T-helper 1 cell treated with Interleukin-12 subunit alpha and Interleukin-12 subunit beta and Interleukin-4 antibody, amounts not matched to agents 30 μg/mL and 1 μg/mL, for 36 hours (primary cell): ENCODE measurements around the gene WDR83.
"Not testable (repeated sequence)": the region's sequence is repeated elsewhere in the genome, so short reads cannot be mapped to it uniquely, and the experiment has no call there.

Experiments used
- H3K27ac Mint-ChIP-seq: one replicate; pipeline ENCODE4 v1.8.0; 2021; ENCODE audit warnings: mild to moderate bottlenecking, mixed read lengths
- H3K27me3 Mint-ChIP-seq: one replicate; pipeline ENCODE4 v1.8.0; 2021; ENCODE audit warnings: low read depth, mixed read lengths
- H3K36me3 Mint-ChIP-seq: one replicate; pipeline ENCODE4 v1.8.0; 2021; ENCODE audit warnings: low read depth, mixed read lengths
- H3K4me1 Mint-ChIP-seq: one replicate; pipeline ENCODE4 v1.8.0; 2021; ENCODE audit warnings: low read depth, mixed read lengths
- H3K4me3 Mint-ChIP-seq: one replicate; pipeline ENCODE4 v1.8.0; 2021; ENCODE audit warnings: mild to moderate bottlenecking, moderate library complexity, mixed read lengths
- H3K9me3 Mint-ChIP-seq: one replicate; pipeline ENCODE4 v1.8.0; 2021; ENCODE audit warnings: mixed read lengths

The WDR83 gene

GRCh38 chr19:12666265-12667048 is at the start of gene WDR83, which contains the start of gene MAN2B1:
Gene WDR83 (plus strand): TSS chr19:12666807. CDS start chr19:12669791, 2,984 bp downstream.
Gene MAN2B1 (minus strand): TSS chr19:12666742. CDS start chr19:12666701, 41 bp downstream.
- Mint-ChIP-seq H3K4me1 (peaks cover 27% of the 10 kb centered on the region), H3K4me3 (peak within 1 kb of the TSS; percentile 92), H3K27ac (peak within 1 kb of the TSS; percentile 88), H3K36me3 (peaks cover 18% of the 10 kb centered on the region), H3K9me3 (no peaks in the 10 kb centered on the region), H3K27me3 (no peaks in the 10 kb centered on the region)

- no peak overlapping the region for H3K27ac Mint-ChIP-seq
- H3K4me1 Mint-ChIP-seq: peaks cover 21% of the 10 kb centered on the region
- no peak overlapping the region for H3K4me3 Mint-ChIP-seq
- peaks cover 49% of the 10 kb centered on the region for H3K36me3 Mint-ChIP-seq
- H3K9me3 Mint-ChIP-seq: peaks cover 4% of the 10 kb centered on the region
- H3K27me3 Mint-ChIP-seq: no peaks in the 10 kb centered on the region
Observed at GRCh38 chr19:12617646-12618045, 49.0 kb upstream of the WDR83 start.

GRCh38 chr19:12621253-12622024 is 45.2 kb upstream of the WDR83 start:
- not testable (repeated sequence) for H3K4me1 Mint-ChIP-seq, H3K27me3 Mint-ChIP-seq, H3K9me3 Mint-ChIP-seq, H3K27ac Mint-ChIP-seq, H3K4me3 Mint-ChIP-seq
- peaks cover 47% of the 10 kb centered on the region for H3K36me3 Mint-ChIP-seq

- Mint-ChIP-seq H3K9me3 (peaks cover 22% of the 10 kb centered on the region), H3K36me3 (peaks cover 56% of the 10 kb centered on the region), H3K4me3 (no peak overlapping the region), H3K4me1 (peaks cover 4% of the 10 kb centered on the region), H3K27ac (no peak overlapping the region), H3K27me3 (no peaks in the 10 kb centered on the region)
Observed at GRCh38 chr19:12623361-12624031, 43.1 kb upstream of the WDR83 start.

GRCh38 chr19:12626958-12627357 is 39.6 kb upstream of the WDR83 start:
- Mint-ChIP-seq H3K27me3 (no peaks in the 10 kb centered on the region), H3K27ac (no peak overlapping the region), H3K36me3 (peaks cover 68% of the 10 kb centered on the region), H3K4me3 (no peak overlapping the region), H3K4me1 (no peaks in the 10 kb centered on the region), H3K9me3 (peaks cover 34% of the 10 kb centered on the region)

- H3K27ac Mint-ChIP-seq: no peak overlapping the region
- no peaks in the 10 kb centered on the region for H3K4me1 Mint-ChIP-seq
- no peak overlapping the region for H3K4me3 Mint-ChIP-seq
- H3K27me3 Mint-ChIP-seq: no peaks in the 10 kb centered on the region
- H3K9me3 Mint-ChIP-seq: peaks cover 34% of the 10 kb centered on the region
- H3K36me3 Mint-ChIP-seq: peaks cover 71% of the 10 kb centered on the region
Observed at GRCh38 chr19:12628040-12629022, 38.3 kb upstream of the WDR83 start.

GRCh38 chr19:12629215-12629614 is 37.4 kb upstream of the WDR83 start:
- no peaks in the 10 kb centered on the region for H3K4me1 Mint-ChIP-seq

GRCh38 chr19:12636631-12637030 is 30.0 kb upstream of the WDR83 start:
- no peaks in the 10 kb centered on the region for H3K9me3 Mint-ChIP-seq
- no peaks in the 10 kb centered on the region for H3K27me3 Mint-ChIP-seq
- H3K27ac Mint-ChIP-seq: no peak overlapping the region
- H3K4me3 Mint-ChIP-seq: no peak overlapping the region
- H3K4me1 Mint-ChIP-seq: peaks cover 8% of the 10 kb centered on the region
- H3K36me3 Mint-ChIP-seq: peaks cover 24% of the 10 kb centered on the region

More at GRCh38 chr19:12629215-12629614, 37.4 kb upstream of the WDR83 start:
- H3K4me3 Mint-ChIP-seq: no peak overlapping the region
- H3K36me3 Mint-ChIP-seq: peaks cover 71% of the 10 kb centered on the region
- H3K9me3 Mint-ChIP-seq: peaks cover 34% of the 10 kb centered on the region
- H3K27me3 Mint-ChIP-seq: no peaks in the 10 kb centered on the region
- no peak overlapping the region for H3K27ac Mint-ChIP-seq

- peaks cover 11% of the 10 kb centered on the region for H3K36me3 Mint-ChIP-seq
- H3K9me3 Mint-ChIP-seq: no peaks in the 10 kb centered on the region
- H3K27ac Mint-ChIP-seq: no peak overlapping the region
- no peaks in the 10 kb centered on the region for H3K27me3 Mint-ChIP-seq
- no peak overlapping the region for H3K4me3 Mint-ChIP-seq
- H3K4me1 Mint-ChIP-seq: peaks cover 8% of the 10 kb centered on the region
Observed at GRCh38 chr19:12638611-12639182, 27.9 kb upstream of the WDR83 start.

- H3K27ac Mint-ChIP-seq: peak overlapping the region; percentile 50
Observed at GRCh38 chr19:12639901-12640613, 26.6 kb upstream of the WDR83 start.

GRCh38 chr19:12641456-12641855 is 25.2 kb upstream of the WDR83 start:
- Mint-ChIP-seq H3K27me3 (no peaks in the 10 kb centered on the region), H3K4me1 (peaks cover 8% of the 10 kb centered on the region), H3K9me3 (no peaks in the 10 kb centered on the region)

More at GRCh38 chr19:12639901-12640613, 26.6 kb upstream of the WDR83 start:
- peak overlapping the region; percentile 56 for H3K4me3 Mint-ChIP-seq
- no peaks in the 10 kb centered on the region for H3K27me3 Mint-ChIP-seq
- H3K36me3 Mint-ChIP-seq: peaks cover 11% of the 10 kb centered on the region
- H3K4me1 Mint-ChIP-seq: peaks cover 8% of the 10 kb centered on the region
- H3K9me3 Mint-ChIP-seq: no peaks in the 10 kb centered on the region

GRCh38 chr19:12642506-12642905 is 24.1 kb upstream of the WDR83 start:
- Mint-ChIP-seq H3K4me1 (peaks cover 8% of the 10 kb centered on the region), H3K9me3 (no peaks in the 10 kb centered on the region), H3K27ac (no peak overlapping the region), H3K4me3 (no peak overlapping the region), H3K36me3 (peaks cover 13% of the 10 kb centered on the region), H3K27me3 (no peaks in the 10 kb centered on the region)

More at GRCh38 chr19:12641456-12641855, 25.2 kb upstream of the WDR83 start:
- Mint-ChIP-seq H3K36me3 (peaks cover 9% of the 10 kb centered on the region), H3K4me3 (no peak overlapping the region), H3K27ac (no peak overlapping the region)

- H3K4me3 Mint-ChIP-seq, H3K4me1 Mint-ChIP-seq, H3K27me3 Mint-ChIP-seq, H3K9me3 Mint-ChIP-seq, H3K27ac Mint-ChIP-seq: not testable (repeated sequence)
- H3K36me3 Mint-ChIP-seq: peaks cover 16% of the 10 kb centered on the region
Observed at GRCh38 chr19:12643716-12644115, 22.9 kb upstream of the WDR83 start.
